ENCODE results near the gene CCDC40.

CCDC40 gene

GRCh38 chr17:80119839-80120238 lies 83.4 kb downstream of the CCDC40 start:
- TF ChIP-seq, protein P1, sequence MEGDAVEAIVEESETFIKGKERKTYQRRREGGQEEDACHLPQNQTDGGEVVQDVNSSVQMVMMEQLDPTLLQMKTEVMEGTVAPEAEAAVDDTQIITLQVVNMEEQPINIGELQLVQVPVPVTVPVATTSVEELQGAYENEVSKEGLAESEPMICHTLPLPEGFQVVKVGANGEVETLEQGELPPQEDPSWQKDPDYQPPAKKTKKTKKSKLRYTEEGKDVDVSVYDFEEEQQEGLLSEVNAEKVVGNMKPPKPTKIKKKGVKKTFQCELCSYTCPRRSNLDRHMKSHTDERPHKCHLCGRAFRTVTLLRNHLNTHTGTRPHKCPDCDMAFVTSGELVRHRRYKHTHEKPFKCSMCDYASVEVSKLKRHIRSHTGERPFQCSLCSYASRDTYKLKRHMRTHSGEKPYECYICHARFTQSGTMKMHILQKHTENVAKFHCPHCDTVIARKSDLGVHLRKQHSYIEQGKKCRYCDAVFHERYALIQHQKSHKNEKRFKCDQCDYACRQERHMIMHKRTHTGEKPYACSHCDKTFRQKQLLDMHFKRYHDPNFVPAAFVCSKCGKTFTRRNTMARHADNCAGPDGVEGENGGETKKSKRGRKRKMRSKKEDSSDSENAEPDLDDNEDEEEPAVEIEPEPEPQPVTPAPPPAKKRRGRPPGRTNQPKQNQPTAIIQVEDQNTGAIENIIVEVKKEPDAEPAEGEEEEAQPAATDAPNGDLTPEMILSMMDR (IDR thresholded peaks at IDR 0.05; ENCODE audit: insufficient read depth, missing control alignments), result no peak
- FAIRE-seq, result no peak
- DNase-seq (ENCODE audit: insufficient read length, low spot score), result no peak

DNA sequence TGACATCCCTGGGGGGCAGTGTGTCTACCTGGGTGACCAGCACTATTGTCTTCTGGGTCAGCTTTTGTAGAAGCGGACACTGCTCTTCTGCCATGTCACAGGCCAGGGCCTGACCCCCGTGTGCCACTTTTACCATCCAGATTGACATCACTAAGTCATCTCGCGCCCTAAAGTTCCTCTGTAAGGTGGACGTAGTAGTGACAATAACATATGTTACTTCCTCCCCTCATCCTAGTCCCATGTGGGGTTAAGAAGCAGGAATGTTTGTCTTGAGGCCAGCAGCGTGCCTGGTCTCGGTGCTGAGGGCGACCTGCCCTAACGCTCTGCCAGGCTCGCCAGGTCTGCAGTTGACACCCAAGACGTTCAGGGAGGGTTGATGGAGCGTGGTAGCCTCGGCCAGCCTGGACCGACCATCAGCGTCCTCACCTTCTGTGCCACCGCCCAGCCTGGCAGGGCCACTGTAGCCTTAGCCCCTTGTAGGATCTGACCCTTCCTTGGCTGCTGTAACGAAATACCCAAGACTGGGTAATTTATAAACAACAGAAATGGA lies 85.7 kb downstream of the CCDC40 start:
- DNase-seq (ENCODE audit: insufficient read length, low spot score) (no peak), FAIRE-seq (no peak)
- TF ChIP-seq, protein P1 (IDR thresholded peaks at IDR 0.05; ENCODE audit: insufficient read depth, missing control alignments), result no peak

DNA sequence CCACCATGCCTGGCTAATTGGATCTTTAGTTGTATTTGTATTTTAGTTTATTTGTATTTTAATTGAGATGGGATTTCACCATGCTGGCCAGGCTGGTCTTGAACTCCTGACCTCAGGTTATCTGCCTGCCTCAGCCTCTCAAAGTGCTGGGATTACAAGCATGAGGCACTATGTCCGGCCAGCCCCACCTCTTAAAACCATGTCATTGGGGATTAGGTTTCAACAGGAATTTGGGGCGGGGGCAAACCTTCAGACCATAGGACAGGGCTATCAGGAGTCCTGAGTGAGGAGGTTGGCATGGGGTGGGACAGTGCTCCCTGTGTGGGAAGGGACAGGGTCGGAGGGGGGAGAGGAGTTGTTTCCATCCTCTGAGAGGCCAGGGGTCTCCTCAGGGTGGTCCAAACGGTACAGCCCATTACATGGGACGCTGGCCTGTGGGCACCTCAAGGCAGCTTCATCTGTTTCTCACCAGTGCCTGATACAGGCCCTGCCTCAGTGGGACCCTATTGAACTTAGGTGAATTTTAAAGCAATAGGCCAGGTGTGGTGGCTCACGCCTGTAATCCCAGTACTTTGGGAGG lies 86.6 kb downstream of the CCDC40 start:
- FAIRE-seq, result no peak
- DNase-seq (ENCODE audit: insufficient read length, low spot score), result no peak
- TF ChIP-seq, protein P1 (IDR thresholded peaks at IDR 0.05; ENCODE audit: insufficient read depth, missing control alignments), result no peak

DNA sequence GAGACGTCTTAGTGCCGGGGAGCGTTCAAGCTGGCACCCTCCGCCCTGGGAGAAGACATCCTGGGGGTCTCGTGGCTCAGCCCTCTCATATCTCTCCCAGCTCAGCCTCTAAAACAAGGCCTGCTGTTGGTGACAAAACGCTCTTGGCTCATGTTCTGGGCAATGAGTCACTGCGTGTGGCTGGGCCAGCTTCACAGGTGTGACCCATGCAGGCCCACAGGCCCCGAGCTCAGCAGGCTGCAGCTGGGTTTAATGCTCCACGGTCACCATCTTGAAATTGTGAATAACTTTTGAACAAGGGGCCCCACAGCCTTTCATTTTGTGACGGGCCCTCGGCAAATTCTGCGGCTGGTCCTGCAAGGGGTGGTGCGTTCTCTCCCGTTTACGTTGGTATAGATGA lies 87.3 kb downstream of the CCDC40 start:
- FAIRE-seq (no peak), DNase-seq (ENCODE audit: insufficient read length, low spot score) (no peak)
- TF ChIP-seq, protein P1 (IDR thresholded peaks at IDR 0.05; ENCODE audit: insufficient read depth, missing control alignments), result no peak

DNA sequence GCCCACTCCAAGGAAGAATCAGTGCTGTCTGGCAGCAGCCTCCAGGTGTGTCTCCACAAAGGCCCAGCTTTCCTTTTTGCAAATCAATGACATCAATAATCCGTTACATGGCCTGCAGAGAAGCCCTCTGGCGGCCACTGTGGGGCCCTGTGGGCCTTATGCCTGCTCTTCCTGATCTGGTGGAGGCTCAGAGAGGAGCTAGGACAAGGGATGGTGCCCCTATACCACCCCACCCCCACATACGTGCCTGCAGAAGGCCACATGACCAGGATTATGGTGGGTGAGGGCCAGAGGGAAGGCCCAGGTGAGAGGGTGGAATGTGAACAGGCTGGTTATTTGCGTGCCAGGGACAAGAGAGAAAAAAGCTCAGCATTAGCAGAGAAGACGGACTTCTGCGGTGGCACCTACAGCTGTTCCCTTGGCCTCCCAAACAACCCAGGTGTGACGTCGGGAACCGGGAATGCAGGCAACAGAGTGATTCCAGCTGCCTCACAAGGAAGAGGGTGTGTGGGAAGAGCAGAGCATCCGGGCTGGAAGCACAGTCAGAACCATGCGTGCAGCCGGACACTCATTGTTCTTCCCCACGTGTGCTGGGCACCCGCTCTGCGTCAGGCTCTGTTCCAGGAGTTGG lies 88.0 kb downstream of the CCDC40 start:
- TF ChIP-seq, protein P1 (IDR thresholded peaks at IDR 0.05; ENCODE audit: insufficient read depth, missing control alignments), result peak; percentile 55
- DNase-seq (ENCODE audit: insufficient read length, low spot score) (no peak), FAIRE-seq (no peak)

DNA sequence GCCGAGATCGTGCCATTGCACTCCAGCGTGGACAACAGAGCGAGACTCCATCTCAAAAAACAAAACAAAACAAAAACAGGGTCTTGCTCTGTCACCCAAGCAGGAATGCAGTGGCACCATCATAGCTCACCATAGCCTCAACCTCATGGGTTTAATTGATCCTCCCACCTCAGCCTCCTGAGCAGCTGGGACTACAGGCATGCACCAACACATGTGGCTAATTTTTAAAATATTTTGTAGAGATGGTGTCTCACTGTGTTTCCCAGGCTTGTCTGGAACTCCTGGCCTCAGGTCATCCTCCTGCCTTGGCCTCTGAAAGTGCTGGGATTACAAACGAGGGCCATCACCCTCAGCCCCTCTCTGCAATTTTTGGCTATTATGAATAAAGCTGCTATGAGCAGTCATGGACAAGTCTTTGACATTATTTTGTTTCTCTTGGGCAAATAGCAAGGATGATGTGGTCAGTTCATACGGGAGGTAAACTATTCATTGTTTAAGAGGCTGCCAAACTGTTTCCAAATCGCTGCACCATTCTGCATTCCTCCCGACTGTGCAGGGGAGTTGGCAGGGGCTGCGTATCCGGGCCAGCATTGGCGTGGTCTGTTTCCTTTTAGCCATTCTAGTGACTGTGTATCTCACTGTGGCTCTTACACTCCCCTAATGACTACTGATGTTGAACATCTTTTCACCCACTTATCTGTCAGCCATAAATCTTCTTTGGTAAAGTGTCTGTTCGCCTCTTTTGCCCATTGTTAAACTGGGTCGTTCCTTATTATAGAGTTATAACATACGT lies 89.4 kb downstream of the CCDC40 start:
- TF ChIP-seq, protein P1 (IDR thresholded peaks at IDR 0.05; ENCODE audit: insufficient read depth, missing control alignments), result no peak
- no peak for DNase-seq (ENCODE audit: insufficient read length, low spot score)
- no peak for FAIRE-seq

GRCh38 chr17:80126449-80126715 lies 89.9 kb downstream of the CCDC40 start:
- TF ChIP-seq, protein P1 (IDR thresholded peaks at IDR 0.05; ENCODE audit: insufficient read depth, missing control alignments), result no peak
- DNase-seq (ENCODE audit: insufficient read length, low spot score), result no peak
- FAIRE-seq, result no peak
